ENCODE data around the gene CLCN4.
A peak's percentile ranks its signal among the peaks of the same experiment; 100 is the strongest.

The CLCN4 gene

GRCh38 chrX:10246846-10247245 lies 90.1 kb downstream of the CLCN4 start:
- no peak for DNase-seq

GRCh38 chrX:10254739-10255138 lies 98.0 kb downstream of the CLCN4 start:
- DNase-seq = peak in 1 of 2 experiments; percentile 1

- no peak for DNase-seq
These were observed 102.9 kb downstream of the CLCN4 start for GRCh38 chrX:10259716-10260115.

- DNase-seq = no peak
These were observed 109.0 kb downstream of the CLCN4 start for GRCh38 chrX:10265775-10266174.

GRCh38 chrX:10278716-10279115 lies 121.9 kb downstream of the CLCN4 start:
- DNase-seq = no peak

GRCh38 chrX:10280071-10280470 lies 123.3 kb downstream of the CLCN4 start:
- no peak for DNase-seq

- no peak for DNase-seq
These were observed 125.7 kb downstream of the CLCN4 start for GRCh38 chrX:10282490-10282889.

GRCh38 chrX:10286195-10286594 lies 129.4 kb downstream of the CLCN4 start:
- no peak for DNase-seq

Measured in Kasumi-1 (cell line).